Ovary (tissue), 3 donors: ENCODE data around the gene NKX2-4.

Experiments used
- EP300 ChIP-seq: sonication (generic); formaldehyde crosslinking; IDR thresholded peaks from one replicate; pipeline ENCODE4 v1.6.1; 2017; ENCODE audit warnings: antibody characterized with exemption
- POLR2A ChIP-seq: fragments of 450-650 bp; IDR thresholded peaks from one replicate; pipeline ENCODE4 v1.6.1; 2017; ENCODE audit warnings: antibody characterized with exemption, mild to moderate bottlenecking, moderate library complexity
- TF ChIP-seq, protein P1 (sequence below), 3 donors: fragments of 450-650 bp in 2 of 3; fragments of 200-600 bp in 1 of 3; IDR thresholded peaks; one replicate each; pipeline versions ENCODE4 v1.5.1 to v1.8.0; 2016 to 2022; ENCODE audit warnings: antibody characterized with exemption in 3 of 3, mild to moderate bottlenecking in 1 of 3
- donor health status: DM: no; HTN: no; CAD: no.

DNA sequence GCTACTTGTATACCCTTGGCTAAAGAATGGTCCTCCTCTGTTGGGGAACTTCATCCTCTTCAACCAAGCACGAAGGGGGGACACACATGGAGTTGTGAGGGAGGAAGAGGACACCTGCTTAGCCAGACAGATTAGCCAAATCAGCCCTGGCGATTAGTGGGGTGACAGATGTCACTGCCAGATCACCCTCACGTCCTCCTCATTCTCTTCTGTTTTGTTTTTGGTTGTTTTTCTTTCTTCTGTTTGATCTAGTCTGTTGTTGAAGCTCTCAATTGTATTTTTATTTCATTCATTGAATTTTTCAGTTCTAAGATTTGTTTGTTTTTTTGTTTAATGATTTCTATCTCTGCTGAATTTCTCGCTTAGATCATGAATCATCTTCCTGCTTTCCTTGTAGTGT is 27.5 kb upstream of the NKX2-4 start:
- TF ChIP-seq, protein P1, sequence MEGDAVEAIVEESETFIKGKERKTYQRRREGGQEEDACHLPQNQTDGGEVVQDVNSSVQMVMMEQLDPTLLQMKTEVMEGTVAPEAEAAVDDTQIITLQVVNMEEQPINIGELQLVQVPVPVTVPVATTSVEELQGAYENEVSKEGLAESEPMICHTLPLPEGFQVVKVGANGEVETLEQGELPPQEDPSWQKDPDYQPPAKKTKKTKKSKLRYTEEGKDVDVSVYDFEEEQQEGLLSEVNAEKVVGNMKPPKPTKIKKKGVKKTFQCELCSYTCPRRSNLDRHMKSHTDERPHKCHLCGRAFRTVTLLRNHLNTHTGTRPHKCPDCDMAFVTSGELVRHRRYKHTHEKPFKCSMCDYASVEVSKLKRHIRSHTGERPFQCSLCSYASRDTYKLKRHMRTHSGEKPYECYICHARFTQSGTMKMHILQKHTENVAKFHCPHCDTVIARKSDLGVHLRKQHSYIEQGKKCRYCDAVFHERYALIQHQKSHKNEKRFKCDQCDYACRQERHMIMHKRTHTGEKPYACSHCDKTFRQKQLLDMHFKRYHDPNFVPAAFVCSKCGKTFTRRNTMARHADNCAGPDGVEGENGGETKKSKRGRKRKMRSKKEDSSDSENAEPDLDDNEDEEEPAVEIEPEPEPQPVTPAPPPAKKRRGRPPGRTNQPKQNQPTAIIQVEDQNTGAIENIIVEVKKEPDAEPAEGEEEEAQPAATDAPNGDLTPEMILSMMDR (IDR thresholded peaks at IDR 0.05), result no peak
- TF ChIP-seq POLR2A, result no peak
- TF ChIP-seq EP300, result no peak
